ENCODE results near the gene DYNLRB1.

Gene DYNLRB1

DNA sequence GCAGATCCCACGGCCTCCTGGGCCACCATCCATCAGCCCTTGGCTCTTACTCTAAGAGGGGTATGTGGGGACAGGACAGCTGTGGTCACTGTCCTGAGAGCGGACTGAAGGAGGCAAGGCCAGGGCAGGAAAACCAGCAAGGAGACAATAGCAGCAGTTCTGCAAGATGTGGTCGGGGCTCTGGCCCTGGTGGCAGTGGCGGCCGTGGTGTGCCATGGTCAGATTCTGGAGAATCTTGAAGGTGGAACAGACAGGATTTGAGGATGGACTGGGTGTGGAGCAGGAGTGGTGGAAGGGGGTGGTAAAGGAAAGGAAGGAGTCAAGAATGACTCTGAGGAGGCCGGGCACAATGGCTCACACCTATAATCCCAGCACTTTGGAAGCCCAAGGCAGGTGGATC is 36.3 kb downstream of the DYNLRB1 start:
- Histone ChIP-seq H4K5ac (ENCODE audit: low read length) (no peak overlapping the region), H3K79me2 (ENCODE audit: control insufficient read depth, insufficient read depth, low read length) (no peaks in the 10 kb centered on the region), H2AK5ac (ENCODE audit: low read length) (no peak overlapping the region), H3K4me1 (ENCODE audit: control insufficient read depth, low read depth, low read length) (peaks cover 2% of the 10 kb centered on the region), H3K9ac (ENCODE audit: low read length) (no peak overlapping the region), H2BK15ac (replicated peaks; ENCODE audit: low read depth) (no peak overlapping the region), H3K23ac (ENCODE audit: low read length) (no peak overlapping the region), H3K27ac (ENCODE audit: low read depth, low read length) (no peak overlapping the region), H3K4ac (ENCODE audit: low read depth, low read length) (no peak overlapping the region), H3K79me1 (ENCODE audit: low read length) (no peaks in the 10 kb centered on the region), H3K4me2 (ENCODE audit: low read length) (no peak overlapping the region), H2BK5ac (ENCODE audit: low read length) (no peak overlapping the region), H3K27me3 (ENCODE audit: insufficient read depth, low read length, poor library complexity) (no peaks in the 10 kb centered on the region), H4K8ac (ENCODE audit: low read depth, low read length) (no peak overlapping the region), H3K36me3 (ENCODE audit: control insufficient read depth, insufficient read depth, low read length) (no peaks in the 10 kb centered on the region), H2BK120ac (ENCODE audit: low read depth, low read length) (no peak overlapping the region), H3K56ac (ENCODE audit: low read length) (no peak overlapping the region), H3K18ac (ENCODE audit: low read length) (no peak overlapping the region), H3K4me3 (ENCODE audit: low read length) (no peak overlapping the region)
- DNase-seq, result no peak
- no CpG with 5 or more reads among the region's 6 CpGs for WGBS (ENCODE audit: extremely low coverage, insufficient coverage, low lambda C conversion rate)

DNA sequence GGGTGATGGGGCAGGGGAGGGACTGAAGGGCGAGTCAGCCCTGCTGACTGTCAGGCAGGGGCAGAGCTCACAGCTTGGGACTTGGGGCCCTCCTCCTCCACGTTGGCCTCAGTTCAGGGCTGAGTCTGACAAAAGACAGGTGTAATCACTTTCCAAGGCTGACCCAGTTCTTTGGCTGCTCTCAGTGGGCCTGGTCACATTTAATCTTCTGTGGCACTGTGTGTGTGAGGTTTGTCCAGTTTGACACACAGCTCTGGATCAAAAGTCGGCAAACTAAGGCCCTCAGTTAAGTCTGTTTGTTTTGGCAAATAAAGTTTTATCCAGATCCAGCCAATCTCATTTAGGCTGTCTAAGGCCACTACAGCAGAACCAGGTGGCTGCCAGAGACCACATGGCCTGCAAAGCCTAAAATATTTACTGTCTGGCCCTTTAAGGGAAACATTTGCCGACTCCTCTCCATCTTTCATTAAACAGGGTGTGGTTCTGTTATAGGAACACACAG is 37.2 kb downstream of the DYNLRB1 start:
- Histone ChIP-seq H3K4ac (ENCODE audit: low read depth, low read length) (no peak overlapping the region), H3K4me1 (ENCODE audit: control insufficient read depth, low read depth, low read length) (peaks cover 2% of the 10 kb centered on the region), H3K4me3 (ENCODE audit: low read length) (no peak overlapping the region), H3K56ac (ENCODE audit: low read length) (no peak overlapping the region), H3K79me2 (ENCODE audit: control insufficient read depth, insufficient read depth, low read length) (no peaks in the 10 kb centered on the region), H2AK5ac (ENCODE audit: low read length) (no peak overlapping the region), H3K18ac (ENCODE audit: low read length) (no peak overlapping the region), H3K79me1 (ENCODE audit: low read length) (no peaks in the 10 kb centered on the region), H3K23ac (ENCODE audit: low read length) (no peak overlapping the region), H2BK120ac (ENCODE audit: low read depth, low read length) (no peak overlapping the region), H4K8ac (ENCODE audit: low read depth, low read length) (no peak overlapping the region), H4K5ac (ENCODE audit: low read length) (no peak overlapping the region), H2BK5ac (ENCODE audit: low read length) (no peak overlapping the region), H3K36me3 (ENCODE audit: control insufficient read depth, insufficient read depth, low read length) (no peaks in the 10 kb centered on the region), H3K27me3 (ENCODE audit: insufficient read depth, low read length, poor library complexity) (no peaks in the 10 kb centered on the region), H3K9ac (ENCODE audit: low read length) (no peak overlapping the region), H3K4me2 (ENCODE audit: low read length) (no peak overlapping the region), H2BK15ac (replicated peaks; ENCODE audit: low read depth) (no peak overlapping the region), H3K27ac (ENCODE audit: low read depth, low read length) (no peak overlapping the region)
- no CpG with 5 or more reads among the region's 4 CpGs for WGBS (ENCODE audit: extremely low coverage, insufficient coverage, low lambda C conversion rate)
- no peak for DNase-seq

DNA sequence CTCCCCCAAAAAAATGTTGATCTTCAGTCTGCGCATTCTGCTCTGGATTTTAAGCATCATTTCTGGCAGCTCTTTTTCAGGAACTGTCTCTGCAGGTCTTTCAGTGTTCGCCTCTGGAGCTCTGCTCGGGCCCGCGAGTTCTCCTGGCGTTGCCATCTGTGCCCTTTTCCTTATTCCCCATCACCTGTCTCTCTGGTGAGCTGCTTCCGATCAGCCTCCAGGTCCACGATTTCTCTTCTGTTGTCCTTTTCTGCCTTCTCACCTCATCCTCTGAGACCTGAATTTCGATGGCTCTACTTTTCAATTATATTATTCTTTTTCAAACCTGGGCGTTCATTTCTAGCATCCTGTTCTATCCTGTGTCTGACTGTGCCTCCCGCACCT is 41.7 kb downstream of the DYNLRB1 start:
- Histone ChIP-seq H2AK5ac (ENCODE audit: low read length) (no peak overlapping the region), H2BK120ac (ENCODE audit: low read depth, low read length) (no peak overlapping the region), H3K56ac (ENCODE audit: low read length) (peak overlapping the region; percentile 42), H2BK5ac (ENCODE audit: low read length) (no peak overlapping the region), H3K4me1 (ENCODE audit: control insufficient read depth, low read depth, low read length) (no peaks in the 10 kb centered on the region), H3K36me3 (ENCODE audit: control insufficient read depth, insufficient read depth, low read length) (no peaks in the 10 kb centered on the region), H3K18ac (ENCODE audit: low read length) (no peak overlapping the region), H3K79me2 (ENCODE audit: control insufficient read depth, insufficient read depth, low read length) (no peaks in the 10 kb centered on the region), H3K27ac (ENCODE audit: low read depth, low read length) (no peak overlapping the region), H3K4me2 (ENCODE audit: low read length) (peak overlapping the region; percentile 51), H3K4me3 (ENCODE audit: low read length) (peak overlapping the region; percentile 22), H3K23ac (ENCODE audit: low read length) (no peak overlapping the region), H3K9ac (ENCODE audit: low read length) (peak overlapping the region; percentile 57), H4K8ac (ENCODE audit: low read depth, low read length) (no peak overlapping the region), H3K4ac (ENCODE audit: low read depth, low read length) (no peak overlapping the region), H4K5ac (ENCODE audit: low read length) (no peak overlapping the region), H3K79me1 (ENCODE audit: low read length) (no peaks in the 10 kb centered on the region), H2BK15ac (replicated peaks; ENCODE audit: low read depth) (no peak overlapping the region), H3K27me3 (ENCODE audit: insufficient read depth, low read length, poor library complexity) (no peaks in the 10 kb centered on the region)
- WGBS (ENCODE audit: extremely low coverage, insufficient coverage, low lambda C conversion rate), result no CpG with 5 or more reads among the region's 11 CpGs
- no peak for DNase-seq

DNA sequence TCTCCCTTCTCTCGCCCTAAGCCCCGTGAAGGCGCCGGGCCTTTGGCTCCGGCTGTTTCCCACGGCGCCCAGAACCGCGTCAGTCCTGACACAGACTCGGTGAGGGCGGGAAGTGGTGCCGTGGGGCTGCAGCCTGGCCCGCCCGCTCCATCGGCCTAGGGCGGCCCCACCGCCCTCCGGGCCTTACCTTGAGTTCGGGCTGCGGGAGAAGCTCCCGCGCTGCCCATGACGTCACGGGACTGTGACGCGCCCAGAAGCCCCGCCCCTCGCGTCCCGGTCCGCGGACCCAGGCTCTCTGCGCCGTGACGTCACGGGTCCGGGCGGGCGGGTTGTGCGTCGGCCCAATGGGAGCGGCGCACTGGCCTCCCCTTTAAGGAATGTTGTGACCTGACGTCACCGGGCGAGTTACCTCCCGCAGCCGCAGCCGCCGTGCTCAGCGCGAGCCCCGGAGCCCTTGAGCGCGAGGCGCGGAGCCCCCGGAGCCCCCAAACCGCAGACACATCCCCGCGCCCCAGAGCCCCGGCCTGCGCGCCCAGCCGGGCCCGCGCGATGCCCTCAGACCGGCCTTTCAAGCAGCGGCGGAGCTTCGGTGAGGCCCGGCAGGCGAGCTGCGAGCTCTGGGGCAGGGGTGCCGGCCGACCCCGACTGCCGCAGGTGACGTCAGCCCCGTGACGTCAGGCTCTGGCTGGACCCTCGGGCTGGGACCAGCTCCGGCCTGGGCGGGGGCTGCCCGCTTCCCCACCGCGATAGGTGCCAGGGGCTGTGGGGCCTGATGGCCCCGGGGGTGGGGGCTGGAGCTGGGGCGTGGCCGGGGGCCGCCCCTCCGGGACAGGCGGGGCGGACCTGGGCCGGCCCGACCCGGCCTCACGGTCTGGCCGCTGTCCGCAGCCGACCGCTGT is 42.3 kb downstream of the DYNLRB1 start, which contains the start of gene MAP1LC3A:
Gene MAP1LC3A, plus strand, starts transcription at position 399 of the 899 bp plus-strand sequence. Its CDS starts 151 bp downstream, at position 550.
- no peaks in the 10 kb centered on the region for H3K4me1 ChIP-seq (ENCODE audit: control insufficient read depth, low read depth, low read length)
- H3K27me3 ChIP-seq (ENCODE audit: insufficient read depth, low read length, poor library complexity), result no peaks in the 10 kb centered on the region
- H3K36me3 ChIP-seq (ENCODE audit: control insufficient read depth, insufficient read depth, low read length), result no peaks in the 10 kb centered on the region
- H3K56ac ChIP-seq (ENCODE audit: low read length), result peak within 1 kb of the TSS; percentile 64
- H3K18ac ChIP-seq (ENCODE audit: low read length), result no peak within 1 kb of the TSS
- peak within 1 kb of the TSS; percentile 94 for H3K23ac ChIP-seq (ENCODE audit: low read length)
- peak within 1 kb of the TSS; percentile 51 for H3K4me2 ChIP-seq (ENCODE audit: low read length)
- H2AK5ac ChIP-seq (ENCODE audit: low read length), result no peak within 1 kb of the TSS
- H2BK15ac ChIP-seq (replicated peaks; ENCODE audit: low read depth), result no peak within 1 kb of the TSS
- no peak within 1 kb of the TSS for H3K27ac ChIP-seq (ENCODE audit: low read depth, low read length)
- H3K4ac ChIP-seq (ENCODE audit: low read depth, low read length), result no peak within 1 kb of the TSS
- no peak within 1 kb of the TSS for H2BK5ac ChIP-seq (ENCODE audit: low read length)
- peak within 1 kb of the TSS; percentile 59 for H3K9ac ChIP-seq (ENCODE audit: low read length)
- H4K5ac ChIP-seq (ENCODE audit: low read length), result no peak within 1 kb of the TSS
- H3K4me3 ChIP-seq (ENCODE audit: low read length), result peak within 1 kb of the TSS; percentile 44
- whole genome bisulfite sequencing (ENCODE audit: extremely low coverage, insufficient coverage, low lambda C conversion rate), result no CpG with 5 or more reads among the region's 103 CpGs
- no peak within 1 kb of the TSS for H2BK120ac ChIP-seq (ENCODE audit: low read depth, low read length)
- H3K79me1 ChIP-seq (ENCODE audit: low read length), result no peaks in the 10 kb centered on the region
- no peaks in the 10 kb centered on the region for H3K79me2 ChIP-seq (ENCODE audit: control insufficient read depth, insufficient read depth, low read length)
- no peak within 1 kb of the TSS for H4K8ac ChIP-seq (ENCODE audit: low read depth, low read length)
- DNase-seq, result peak; percentile 96

DNA sequence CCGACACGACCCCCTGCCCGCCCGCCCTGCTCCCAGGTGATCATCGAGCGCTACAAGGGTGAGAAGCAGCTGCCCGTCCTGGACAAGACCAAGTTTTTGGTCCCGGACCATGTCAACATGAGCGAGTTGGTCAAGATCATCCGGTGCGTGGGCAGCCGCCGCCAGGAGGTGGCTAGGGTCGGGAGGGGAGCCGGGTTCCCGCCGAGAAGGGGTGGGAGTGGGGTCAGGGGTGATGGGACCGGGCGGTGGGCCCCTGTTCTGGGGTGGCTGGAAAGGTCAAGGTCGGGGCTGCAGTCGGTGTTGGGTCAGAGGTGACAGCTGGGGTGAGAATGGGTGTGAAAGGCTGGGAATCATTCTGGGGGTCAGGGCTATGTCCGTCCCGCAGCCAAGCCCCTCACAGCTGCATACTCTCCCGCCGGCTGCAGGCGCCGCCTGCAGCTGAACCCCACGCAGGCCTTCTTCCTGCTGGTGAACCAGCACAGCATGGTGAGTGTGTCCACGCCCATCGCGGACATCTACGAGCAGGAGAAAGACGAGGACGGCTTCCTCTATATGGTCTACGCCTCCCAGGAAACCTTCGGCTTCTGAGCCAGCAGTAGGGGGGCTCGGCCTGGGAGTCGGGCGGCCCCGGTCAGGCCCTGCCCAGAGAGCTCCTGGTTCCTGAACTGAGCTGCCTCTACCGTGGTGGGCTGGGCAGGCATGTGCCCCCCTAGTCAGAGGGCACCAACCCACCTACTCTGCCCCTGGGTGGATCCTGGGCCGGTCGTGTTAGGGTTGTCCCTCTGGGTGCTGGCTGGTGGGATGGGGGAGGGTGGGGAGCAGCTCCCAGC is 43.3 kb downstream of the DYNLRB1 start:
- no peaks in the 10 kb centered on the region for H3K4me1 ChIP-seq (ENCODE audit: control insufficient read depth, low read depth, low read length)
- WGBS (ENCODE audit: extremely low coverage, insufficient coverage, low lambda C conversion rate), result no CpG with 5 or more reads among the region's 43 CpGs
- no peak overlapping the region for H3K4ac ChIP-seq (ENCODE audit: low read depth, low read length)
- no peak overlapping the region for H2BK120ac ChIP-seq (ENCODE audit: low read depth, low read length)
- H3K56ac ChIP-seq (ENCODE audit: low read length), result peak overlapping the region; percentile 64
- no peak overlapping the region for H4K8ac ChIP-seq (ENCODE audit: low read depth, low read length)
- no peak for DNase-seq
- H3K27ac ChIP-seq (ENCODE audit: low read depth, low read length), result no peak overlapping the region
- H4K5ac ChIP-seq (ENCODE audit: low read length), result no peak overlapping the region
- no peak overlapping the region for H3K9ac ChIP-seq (ENCODE audit: low read length)
- H3K4me2 ChIP-seq (ENCODE audit: low read length), result no peak overlapping the region
- H2AK5ac ChIP-seq (ENCODE audit: low read length), result no peak overlapping the region
- H3K79me2 ChIP-seq (ENCODE audit: control insufficient read depth, insufficient read depth, low read length), result no peaks in the 10 kb centered on the region
- H3K18ac ChIP-seq (ENCODE audit: low read length), result no peak overlapping the region
- no peak overlapping the region for H2BK5ac ChIP-seq (ENCODE audit: low read length)
- no peaks in the 10 kb centered on the region for H3K27me3 ChIP-seq (ENCODE audit: insufficient read depth, low read length, poor library complexity)
- H3K36me3 ChIP-seq (ENCODE audit: control insufficient read depth, insufficient read depth, low read length), result no peaks in the 10 kb centered on the region
- no peak overlapping the region for H3K4me3 ChIP-seq (ENCODE audit: low read length)
- H3K23ac ChIP-seq (ENCODE audit: low read length), result no peak overlapping the region
- H2BK15ac ChIP-seq (replicated peaks; ENCODE audit: low read depth), result no peak overlapping the region
- H3K79me1 ChIP-seq (ENCODE audit: low read length), result no peaks in the 10 kb centered on the region

Data from mesendoderm (in vitro differentiated cells).